ENCODE results near the gene ETDA.

Gene ETDA

GRCh38 chrX:135302269-135302873 lies 50.5 kb downstream of the ETDA start:
- in situ Hi-C loops (cut with HindIII; ENCODE audit: low sequenced_read_pairs), result no loop called here
- TF ChIP-seq CTCF (IDR thresholded peaks at IDR 0.05; ENCODE audit: low read depth, low read length), result no peak
- no peak for DNase-seq (ENCODE audit: low read depth, low spot score)
- no peak overlapping the region for H3K4me3 ChIP-seq (ENCODE audit: low read depth, low read length)
